GM12878 (cell line): Measurements from ENCODE around the gene NCAPD2.

Experiments
- BHLHE40 ChIP-seq, 2 experiments: fragments of 450-650 bp in 1 of 2; IDR thresholded peaks; 2 replicates each; pipeline ENCODE4 v1.6.1; 2011 to 2017; ENCODE audit warnings: low read depth in 2 of 2, borderline replicate concordance in 1 of 2, improper control_type of control experiment in 1 of 2, low read length in 1 of 2, mild to moderate bottlenecking in 1 of 2
- NR2C2 ChIP-seq: IDR thresholded peaks from 2 replicates; pipeline ENCODE4 v1.6.1; 2011; ENCODE audit warnings: borderline replicate concordance, low read depth; ENCODE audit not compliant: control insufficient read depth, insufficient read length
- POLR2A ChIP-seq: IDR thresholded peaks from 2 replicates; pipeline ENCODE4 v1.6.1; 2011; ENCODE audit warnings: low read depth, mild to moderate bottlenecking, low read length
- RAD21 ChIP-seq: IDR thresholded peaks from 2 replicates; pipeline ENCODE4 v1.6.1; 2011; ENCODE audit warnings: mild to moderate bottlenecking, low read depth, low read length, moderate library complexity; ENCODE audit not compliant: insufficient read depth
- TCF12 ChIP-seq: IDR thresholded peaks from 2 replicates; pipeline ENCODE4 v1.6.1; 2011; ENCODE audit warnings: low read depth, mild to moderate bottlenecking, low read length
- ZNF274 ChIP-seq: IDR thresholded peaks from one replicate; pipeline ENCODE4 v1.8.0; 2011; ENCODE audit not compliant: insufficient read length, insufficient read depth
- TF ChIP-seq, protein P1 (sequence below), 3 experiments: IDR thresholded peaks in 2 of 3; conservative IDR thresholded peaks in 1 of 3; 2 replicates each; pipeline ENCODE4 v1.5.1; 2011; ENCODE audit warnings: low read depth in 3 of 3, low read length in 3 of 3, mild to moderate bottlenecking in 3 of 3, control low read depth in 2 of 3, moderate library complexity in 2 of 3, inconsistent platforms in 1 of 3, mixed read lengths in 1 of 3; ENCODE audit not compliant: control insufficient read depth in 2 of 3, insufficient read depth in 1 of 3; ENCODE audit errors: extremely low read depth in 1 of 3

- TF ChIP-seq RAD21 (no peak), BHLHE40 (IDR thresholded peaks at IDR 0.05; ENCODE audit: borderline replicate concordance in 1 of 2, low read depth in 2 of 2, low read length in 1 of 2) (no peak), NR2C2 (no peak), TCF12 (no peak), ZNF274 (no peak), POLR2A (no peak)
- TF ChIP-seq, protein P1, sequence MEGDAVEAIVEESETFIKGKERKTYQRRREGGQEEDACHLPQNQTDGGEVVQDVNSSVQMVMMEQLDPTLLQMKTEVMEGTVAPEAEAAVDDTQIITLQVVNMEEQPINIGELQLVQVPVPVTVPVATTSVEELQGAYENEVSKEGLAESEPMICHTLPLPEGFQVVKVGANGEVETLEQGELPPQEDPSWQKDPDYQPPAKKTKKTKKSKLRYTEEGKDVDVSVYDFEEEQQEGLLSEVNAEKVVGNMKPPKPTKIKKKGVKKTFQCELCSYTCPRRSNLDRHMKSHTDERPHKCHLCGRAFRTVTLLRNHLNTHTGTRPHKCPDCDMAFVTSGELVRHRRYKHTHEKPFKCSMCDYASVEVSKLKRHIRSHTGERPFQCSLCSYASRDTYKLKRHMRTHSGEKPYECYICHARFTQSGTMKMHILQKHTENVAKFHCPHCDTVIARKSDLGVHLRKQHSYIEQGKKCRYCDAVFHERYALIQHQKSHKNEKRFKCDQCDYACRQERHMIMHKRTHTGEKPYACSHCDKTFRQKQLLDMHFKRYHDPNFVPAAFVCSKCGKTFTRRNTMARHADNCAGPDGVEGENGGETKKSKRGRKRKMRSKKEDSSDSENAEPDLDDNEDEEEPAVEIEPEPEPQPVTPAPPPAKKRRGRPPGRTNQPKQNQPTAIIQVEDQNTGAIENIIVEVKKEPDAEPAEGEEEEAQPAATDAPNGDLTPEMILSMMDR (IDR thresholded peaks at IDR 0.05 in 2 of 3, conservative IDR thresholded peaks at IDR 0.05 in 1 of 3; ENCODE audit: control insufficient read depth in 2 of 3, extremely low read depth in 1 of 3, insufficient read depth in 1 of 3, low read depth in 3 of 3, low read length in 3 of 3) = no peak
Observed at GRCh38 chr12:6471989-6472360, 21.9 kb upstream of the NCAPD2 start.
